H1 (cell line): ENCODE results near the gene SBNO2. TPM values are rescaled to one million over a fixed set of nuclear protein-coding genes. Genes with fewer than 3 reads are reported as not detected.

Experiments used
- BACH1 ChIP-seq: IDR thresholded peaks from 2 replicates; pipeline ENCODE4 v1.6.1; 2012; ENCODE audit warnings: low read length, improper control_type of control experiment
- BCL11A ChIP-seq, 2 experiments: IDR thresholded peaks; one replicate each; pipeline ENCODE4 v1.6.1; 2011; ENCODE audit warnings: low read depth in 2 of 2, low read length in 2 of 2, mild to moderate bottlenecking in 2 of 2
- CBX8 ChIP-seq: fragments of 300-800, 300-1000 bp; sonication (generic); IDR thresholded peaks from 2 replicates; pipeline ENCODE4 v1.7.1; 2016; ENCODE audit warnings: low read depth, low read length, borderline replicate concordance
- CHD1 ChIP-seq: IDR thresholded peaks from 2 replicates; pipeline ENCODE4 v1.6.1; 2012; ENCODE audit warnings: low read depth, low read length, improper control_type of control experiment
- CHD2 ChIP-seq: IDR thresholded peaks from 2 replicates; pipeline ENCODE4 v1.6.1; 2012; ENCODE audit warnings: low read length, improper control_type of control experiment
- EZH2 ChIP-seq: fragments of 200-600 bp; sonication (generic); IDR thresholded peaks from 2 replicates; pipeline ENCODE4 v1.7.1; 2012; ENCODE audit warnings: low read depth, mild to moderate bottlenecking, moderate library complexity, low read length, inconsistent platforms; ENCODE audit not compliant: severe bottlenecking
- GABPA ChIP-seq: IDR thresholded peaks from 2 replicates; pipeline ENCODE4 v1.6.1; 2011; ENCODE audit warnings: mild to moderate bottlenecking, low read length, moderate library complexity, borderline replicate concordance; ENCODE audit not compliant: insufficient read depth
- HDAC6 ChIP-seq: IDR thresholded peaks from one replicate; pipeline ENCODE4 v1.7.1; 2012; ENCODE audit warnings: low read depth, mild to moderate bottlenecking, inconsistent platforms, low read length, moderate library complexity
- JUN ChIP-seq: IDR thresholded peaks from 2 replicates; pipeline ENCODE4 v1.6.1; 2011; ENCODE audit warnings: low read depth, mild to moderate bottlenecking, improper control_type of control experiment, low read length
- NANOG ChIP-seq: IDR thresholded peaks from 2 replicates; pipeline ENCODE4 v1.6.1; 2011; ENCODE audit warnings: low read length, low read depth, mild to moderate bottlenecking, inconsistent platforms; ENCODE audit not compliant: insufficient read depth, poor library complexity, severe bottlenecking
- PHF8 ChIP-seq: fragments of 200-600 bp; sonication (generic); conservative IDR thresholded peaks from 2 replicates; pipeline ENCODE4 v1.7.1; 2012; ENCODE audit warnings: low read depth, mild to moderate bottlenecking, inconsistent platforms, low read length, moderate library complexity
- POLR2A ChIP-seq, 2 experiments: IDR thresholded peaks; 1 replicate in 1 of 2; 2 replicates in 1 of 2; pipeline ENCODE4 v1.6.1; 2011; ENCODE audit warnings: low read depth in 2 of 2, low read length in 2 of 2, mild to moderate bottlenecking in 2 of 2; ENCODE audit errors: control extremely low read depth in 1 of 2
- POLR2AphosphoS5 ChIP-seq: IDR thresholded peaks from 2 replicates; pipeline ENCODE4 v1.6.1; 2011; ENCODE audit warnings: low read depth, low read length
- RXRA ChIP-seq: IDR thresholded peaks from 2 replicates; pipeline ENCODE4 v1.6.1; 2011; ENCODE audit warnings: low read depth, mild to moderate bottlenecking, low read length, moderate library complexity; ENCODE audit not compliant: insufficient read depth
- SIN3A ChIP-seq, 2 experiments: IDR thresholded peaks in 1 of 2; conservative IDR thresholded peaks in 1 of 2; 2 replicates each; pipeline ENCODE4 v1.6.1; 2011 to 2012; ENCODE audit warnings: low read length in 2 of 2, improper control_type of control experiment in 1 of 2, low read depth in 1 of 2, mild to moderate bottlenecking in 1 of 2
- SP4 ChIP-seq: IDR thresholded peaks from 2 replicates; pipeline ENCODE4 v1.6.1; 2012; ENCODE audit warnings: low read length, inconsistent platforms
- SRF ChIP-seq: IDR thresholded peaks from 2 replicates; pipeline ENCODE4 v1.6.1; 2011; ENCODE audit warnings: mild to moderate bottlenecking, low read depth, low read length, moderate library complexity
- TAF1 ChIP-seq: IDR thresholded peaks from 2 replicates; pipeline ENCODE4 v1.6.1; 2011; ENCODE audit warnings: mild to moderate bottlenecking, low read depth, low read length
- polyA plus RNA-seq, 7 experiments: library from polyadenylated mRNA; depleted of rRNA in 3 of 7; stranded (reverse) in 5 of 7; unstranded in 2 of 7; fragments of >200 nt in 5 of 7; fragments of 200-250 nt in 2 of 7; gene quantifications; 1 replicate in 5 of 7; 2 replicates in 1 of 7; 4 replicates in 1 of 7; pipeline versions ENCODE4 v1.2.1 to v1.2.3, GENCODE V29; 2011 to 2013; ENCODE audit warnings: missing spikeins in 2 of 7, mixed read lengths in 2 of 7
- total RNA-seq: library from RNA; stranded (reverse); fragmentation: NEBNext Ultra II Directional; extraction: Animal tissue kit (Norgen Biotek cat#: 25700); gene quantifications from 2 replicates; pipeline ENCODE4 v1.2.1, GENCODE V29; 2021
- TF ChIP-seq, protein P1 (sequence below), 3 experiments: IDR thresholded peaks; 1 replicate in 2 of 3; 2 replicates in 1 of 3; pipeline versions ENCODE4 v1.5.1 to v1.6.1; 2011; ENCODE audit warnings: low read length in 3 of 3, mild to moderate bottlenecking in 3 of 3, inconsistent platforms in 2 of 3, low read depth in 1 of 3, moderate library complexity in 1 of 3; ENCODE audit not compliant: insufficient read depth in 1 of 3; ENCODE audit errors: control extremely low read depth in 1 of 3
- TF ChIP-seq, protein P2 (sequence below): IDR thresholded peaks from 2 replicates; pipeline ENCODE4 v1.6.1; 2012; ENCODE audit warnings: inconsistent platforms

Gene SBNO2
- total and polyA plus RNA-seq, 2 of the 8 experiments (the other 6 are each of a cell fraction or from before 2014, with no cell fraction given): 12.2 to 31.4 TPM

GRCh38 chr19:1205114-1206099 is 31.3 kb upstream of the SBNO2 start, which contains the start of gene STK11 (continued):
- TF ChIP-seq NANOG: no peak
- TF ChIP-seq, protein P1, sequence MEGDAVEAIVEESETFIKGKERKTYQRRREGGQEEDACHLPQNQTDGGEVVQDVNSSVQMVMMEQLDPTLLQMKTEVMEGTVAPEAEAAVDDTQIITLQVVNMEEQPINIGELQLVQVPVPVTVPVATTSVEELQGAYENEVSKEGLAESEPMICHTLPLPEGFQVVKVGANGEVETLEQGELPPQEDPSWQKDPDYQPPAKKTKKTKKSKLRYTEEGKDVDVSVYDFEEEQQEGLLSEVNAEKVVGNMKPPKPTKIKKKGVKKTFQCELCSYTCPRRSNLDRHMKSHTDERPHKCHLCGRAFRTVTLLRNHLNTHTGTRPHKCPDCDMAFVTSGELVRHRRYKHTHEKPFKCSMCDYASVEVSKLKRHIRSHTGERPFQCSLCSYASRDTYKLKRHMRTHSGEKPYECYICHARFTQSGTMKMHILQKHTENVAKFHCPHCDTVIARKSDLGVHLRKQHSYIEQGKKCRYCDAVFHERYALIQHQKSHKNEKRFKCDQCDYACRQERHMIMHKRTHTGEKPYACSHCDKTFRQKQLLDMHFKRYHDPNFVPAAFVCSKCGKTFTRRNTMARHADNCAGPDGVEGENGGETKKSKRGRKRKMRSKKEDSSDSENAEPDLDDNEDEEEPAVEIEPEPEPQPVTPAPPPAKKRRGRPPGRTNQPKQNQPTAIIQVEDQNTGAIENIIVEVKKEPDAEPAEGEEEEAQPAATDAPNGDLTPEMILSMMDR (IDR thresholded peaks at IDR 0.05; ENCODE audit: control extremely low read depth in 1 of 3, insufficient read depth in 1 of 3, low read depth in 1 of 3, low read length in 3 of 3): no peak; a peak in 1 of 4 replicates
- TF ChIP-seq CHD2: peak; percentile 84
- TF ChIP-seq SRF: no peak
- TF ChIP-seq GABPA: no peak
- TF ChIP-seq JUN: no peak
- TF ChIP-seq, protein P2, sequence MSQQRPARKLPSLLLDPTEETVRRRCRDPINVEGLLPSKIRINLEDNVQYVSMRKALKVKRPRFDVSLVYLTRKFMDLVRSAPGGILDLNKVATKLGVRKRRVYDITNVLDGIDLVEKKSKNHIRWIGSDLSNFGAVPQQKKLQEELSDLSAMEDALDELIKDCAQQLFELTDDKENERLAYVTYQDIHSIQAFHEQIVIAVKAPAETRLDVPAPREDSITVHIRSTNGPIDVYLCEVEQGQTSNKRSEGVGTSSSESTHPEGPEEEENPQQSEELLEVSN: peak; percentile 60
- TF ChIP-seq POLR2A (IDR thresholded peaks at IDR 0.05; ENCODE audit: control extremely low read depth in 1 of 2, low read depth in 2 of 2, low read length in 2 of 2): peak in 1 of 2 experiments; percentile 46; a peak in 1 of 3 replicates
- no peak for TF ChIP-seq CBX8
- no peak for TF ChIP-seq RXRA
- TF ChIP-seq PHF8: peak; percentile 67; the same call in 1 of the 2 replicates
- TF ChIP-seq SIN3A (conservative IDR thresholded peaks at IDR 0.05 in 1 of 2, IDR thresholded peaks at IDR 0.05 in 1 of 2; ENCODE audit: low read depth in 1 of 2, low read length in 2 of 2): no peak; a peak in 1 of 4 replicates
- 0 out of 2 replicates have a peak, but pooled peaks have one; percentile 45 for TF ChIP-seq SP4
- TF ChIP-seq BCL11A (IDR thresholded peaks at IDR 0.05; ENCODE audit: low read depth in 2 of 2, low read length in 2 of 2): no peak
- TF ChIP-seq BACH1: peak; percentile 76
- TF ChIP-seq HDAC6: no peak
- TF ChIP-seq CHD1: no peak
- TF ChIP-seq EZH2: no peak
- peak; percentile 83 for TF ChIP-seq TAF1
- peak; percentile 66; the same call in 1 of the 2 replicates for TF ChIP-seq POLR2AphosphoS5
